ENCODE measurements around the gene F12.

F12 gene

GRCh38 chr5:177414481-177414880 is 5.1 kb upstream of the F12 start:
- no peaks in the 10 kb centered on the region for H3K27me3 ChIP-seq (ENCODE audit: insufficient read depth, poor library complexity, severe bottlenecking)
- no peak for TF ChIP-seq CTCF (IDR thresholded peaks at IDR 0.05; ENCODE audit: poor library complexity, severe bottlenecking)
- ATAC-seq (ENCODE audit: low read depth), result no peak
- H3K4me3 ChIP-seq (ENCODE audit: severe bottlenecking), result no peak overlapping the region
- H3K9me3 ChIP-seq (ENCODE audit: severe bottlenecking), result no peaks in the 10 kb centered on the region
- no peak overlapping the region for H3K27ac ChIP-seq (ENCODE audit: poor library complexity, severe bottlenecking)
- H3K36me3 ChIP-seq (ENCODE audit: low read depth), result no peaks in the 10 kb centered on the region
- H3K4me1 ChIP-seq (ENCODE audit: insufficient read depth, poor library complexity, severe bottlenecking), result no peaks in the 10 kb centered on the region
- DNase-seq (ENCODE audit: low spot score), result no peak

- Histone ChIP-seq H3K4me1 (ENCODE audit: insufficient read depth, poor library complexity, severe bottlenecking) (no peaks in the 10 kb centered on the region), H3K4me3 (ENCODE audit: severe bottlenecking) (no peak overlapping the region), H3K27me3 (ENCODE audit: insufficient read depth, poor library complexity, severe bottlenecking) (no peaks in the 10 kb centered on the region), H3K9me3 (ENCODE audit: severe bottlenecking) (no peaks in the 10 kb centered on the region), H3K36me3 (ENCODE audit: low read depth) (no peaks in the 10 kb centered on the region), H3K27ac (ENCODE audit: poor library complexity, severe bottlenecking) (no peak overlapping the region)
- no peak for DNase-seq (ENCODE audit: low spot score)
- TF ChIP-seq CTCF (IDR thresholded peaks at IDR 0.05; ENCODE audit: poor library complexity, severe bottlenecking), result no peak
- no peak for ATAC-seq (ENCODE audit: low read depth)
Observed at GRCh38 chr5:177412603-177413233, 3.4 kb upstream of the F12 start.

GRCh38 chr5:177410575-177410974 is 1.2 kb upstream of the F12 start:
- DNase-seq (ENCODE audit: low spot score), result no peak
- H3K36me3 ChIP-seq (ENCODE audit: low read depth), result no peaks in the 10 kb centered on the region
- ATAC-seq (ENCODE audit: low read depth), result no peak
- TF ChIP-seq CTCF (IDR thresholded peaks at IDR 0.05; ENCODE audit: poor library complexity, severe bottlenecking), result no peak
- no peaks in the 10 kb centered on the region for H3K4me1 ChIP-seq (ENCODE audit: insufficient read depth, poor library complexity, severe bottlenecking)
- no peak overlapping the region for H3K27ac ChIP-seq (ENCODE audit: poor library complexity, severe bottlenecking)
- H3K4me3 ChIP-seq (ENCODE audit: severe bottlenecking), result no peak overlapping the region
- H3K27me3 ChIP-seq (ENCODE audit: insufficient read depth, poor library complexity, severe bottlenecking), result no peaks in the 10 kb centered on the region
- no peaks in the 10 kb centered on the region for H3K9me3 ChIP-seq (ENCODE audit: severe bottlenecking)

- H3K36me3 ChIP-seq (ENCODE audit: low read depth), result no peaks in the 10 kb centered on the region; the same call in 1 of the 2 replicates
- H3K4me3 ChIP-seq (ENCODE audit: severe bottlenecking), result no peak overlapping the region
- ATAC-seq (ENCODE audit: low read depth) (no peak), DNase-seq (ENCODE audit: low spot score) (no peak)
- H3K27ac ChIP-seq (ENCODE audit: poor library complexity, severe bottlenecking), result no peak overlapping the region
- no peaks in the 10 kb centered on the region for H3K27me3 ChIP-seq (ENCODE audit: insufficient read depth, poor library complexity, severe bottlenecking)
- no peak for TF ChIP-seq CTCF (IDR thresholded peaks at IDR 0.05; ENCODE audit: poor library complexity, severe bottlenecking)
- peaks cover 5% of the 10 kb centered on the region for H3K4me1 ChIP-seq (ENCODE audit: insufficient read depth, poor library complexity, severe bottlenecking)
- no peaks in the 10 kb centered on the region for H3K9me3 ChIP-seq (ENCODE audit: severe bottlenecking)
Observed at GRCh38 chr5:177405805-177406204, 3.6 kb downstream of the F12 start.

- no peak overlapping the region for H3K4me3 ChIP-seq (ENCODE audit: severe bottlenecking)
- H3K36me3 ChIP-seq (ENCODE audit: low read depth), result no peaks in the 10 kb centered on the region; the same call in 1 of the 2 replicates
- no peaks in the 10 kb centered on the region for H3K9me3 ChIP-seq (ENCODE audit: severe bottlenecking)
- peaks cover 5% of the 10 kb centered on the region for H3K4me1 ChIP-seq (ENCODE audit: insufficient read depth, poor library complexity, severe bottlenecking)
- no peak overlapping the region for H3K27ac ChIP-seq (ENCODE audit: poor library complexity, severe bottlenecking)
- H3K27me3 ChIP-seq (ENCODE audit: insufficient read depth, poor library complexity, severe bottlenecking), result no peaks in the 10 kb centered on the region
- no peak for ATAC-seq (ENCODE audit: low read depth)
- DNase-seq (ENCODE audit: low spot score), result no peak
- TF ChIP-seq CTCF (IDR thresholded peaks at IDR 0.05; ENCODE audit: poor library complexity, severe bottlenecking), result no peak
Observed at GRCh38 chr5:177405312-177405711, 4.1 kb downstream of the F12 start.
